Measurements from ENCODE around the gene KCNG2.

GRCh38 chr18:79871026-79871390 lies 73.3 kb downstream of the KCNG2 start:
- TF ChIP-seq EZH2 (IDR thresholded peaks at IDR 0.05; ENCODE audit: borderline replicate concordance) (no peak), CTCF (IDR thresholded peaks at IDR 0.05; ENCODE audit: poor library complexity) (no peak)
